HG02759 (cell line): ENCODE results near the gene ATG5.

ENCODE experiments used
- ATAC-seq: cut with Tn5 transposase; IDR thresholded peaks from one replicate; pipeline ENCODE4 v1.9.1; 2021; ENCODE audit warnings: mild to moderate bottlenecking, moderate library complexity; ENCODE audit not compliant: unreplicated experiment

The ATG5 gene

GRCh38 chr6:106226676-106227075, 98.9 kb downstream of the ATG5 start:
- no peak for ATAC-seq

- no peak for ATAC-seq
Measured at GRCh38 chr6:106225581-106225980, 100.0 kb downstream of the ATG5 start.

- peak; percentile 56 for ATAC-seq
Measured at GRCh38 chr6:106223300-106223930, 102.1 kb downstream of the ATG5 start.

- peak; percentile 44 for ATAC-seq
Measured at GRCh38 chr6:106220485-106220884, 105.1 kb downstream of the ATG5 start.

GRCh38 chr6:106216527-106216926, 109.0 kb downstream of the ATG5 start:
- ATAC-seq = no peak

- ATAC-seq = no peak
Measured at GRCh38 chr6:106215608-106216007, 110.0 kb downstream of the ATG5 start.

- no peak for ATAC-seq
Measured at GRCh38 chr6:106214531-106214930, 111.0 kb downstream of the ATG5 start.

- no peak for ATAC-seq
Measured at GRCh38 chr6:106213660-106214289, 111.8 kb downstream of the ATG5 start.

- ATAC-seq = no peak
Measured at GRCh38 chr6:106212576-106212975, 113.0 kb downstream of the ATG5 start.

- peak; percentile 70 for ATAC-seq
Measured at GRCh38 chr6:106206905-106207304, 118.7 kb downstream of the ATG5 start.

- ATAC-seq = no peak
Measured at GRCh38 chr6:106204961-106205360, 120.6 kb downstream of the ATG5 start.

GRCh38 chr6:106199998-106200397, 125.6 kb downstream of the ATG5 start:
- ATAC-seq = no peak

- no peak for ATAC-seq
Measured at GRCh38 chr6:106199331-106199730, 126.2 kb downstream of the ATG5 start.

GRCh38 chr6:106197441-106197840, 128.1 kb downstream of the ATG5 start:
- ATAC-seq = no peak

GRCh38 chr6:106194949-106195921, 130.3 kb downstream of the ATG5 start:
- no peak for ATAC-seq

- no peak for ATAC-seq
Measured at GRCh38 chr6:106192824-106193223, 132.7 kb downstream of the ATG5 start.

- no peak for ATAC-seq
Measured at GRCh38 chr6:106188104-106188794, 137.3 kb downstream of the ATG5 start.

GRCh38 chr6:106187424-106187982, 138.1 kb downstream of the ATG5 start:
- ATAC-seq = no peak

GRCh38 chr6:106186714-106187113, 138.8 kb downstream of the ATG5 start:
- no peak for ATAC-seq

GRCh38 chr6:106186172-106186571, 139.4 kb downstream of the ATG5 start:
- no peak for ATAC-seq

- ATAC-seq = no peak
Measured at GRCh38 chr6:106185615-106186014, 139.9 kb downstream of the ATG5 start.
